Measurements from ENCODE around the gene SNX14. TPM values are rescaled to one million over a fixed set of nuclear protein-coding genes. Genes with fewer than 3 reads are reported as not detected.

SNX14 gene
- total and polyA plus RNA-seq, 5 donors from 2014 or later, result 46.1 to 63.2 (median 51.8) TPM

- Histone ChIP-seq H3K36me3 (ENCODE audit: control insufficient read depth, insufficient read depth, low read length) (no peaks in the 10 kb centered on the region), H3K4me1 (ENCODE audit: control insufficient read depth, insufficient read depth, low read length, poor library complexity, severe bottlenecking) (no peaks in the 10 kb centered on the region), H3K4me3 (ENCODE audit: low read depth, low read length) (no peak overlapping the region), H3K27me3 (ENCODE audit: control insufficient read depth, insufficient read depth, low read length) (no peaks in the 10 kb centered on the region), H3K9me3 (ENCODE audit: control insufficient read depth in 2 of 2, low read length in 2 of 2) (no peaks in the 10 kb centered on the region), H3K27ac (ENCODE audit: insufficient read depth, low read length, poor library complexity, severe bottlenecking) (no peak overlapping the region)
- peaks cover 0 to 2% (median 0%) of the 10 kb centered on the region in 7 donors for H3K9me3 Mint-ChIP-seq
- ATAC-seq (ENCODE audit: low read depth in 2 of 2), result peak; percentile 80 to 81
- peaks cover 4 to 5% (median 5%) of the 10 kb centered on the region in 4 donors for H3K4me1 Mint-ChIP-seq
- peak; percentile 40 to 72 (median 62) for DNase-seq
- H3K27ac Mint-ChIP-seq, result peak overlapping the region in 1 of 3 donors; percentile 2
- no peak overlapping the region for H3K4me3 Mint-ChIP-seq
- H3K36me3 Mint-ChIP-seq, result no peaks in the 10 kb centered on the region
- peaks cover 18% of the 10 kb centered on the region for H3K27me3 Mint-ChIP-seq
Observed at GRCh38 chr6:85482905-85483700, 110.6 kb downstream of the SNX14 start.

GRCh38 chr6:85482206-85482904, 111.3 kb downstream of the SNX14 start:
- peaks cover 0 to under 1% (median 0%) of the 10 kb centered on the region in 7 donors for H3K9me3 Mint-ChIP-seq
- no peak for DNase-seq
- no peak overlapping the region for H3K4me3 Mint-ChIP-seq
- H3K27ac ChIP-seq (ENCODE audit: insufficient read depth, low read length, poor library complexity, severe bottlenecking), result no peak overlapping the region
- no peaks in the 10 kb centered on the region for H3K36me3 ChIP-seq (ENCODE audit: control insufficient read depth, insufficient read depth, low read length)
- peaks cover 1% of the 10 kb centered on the region for H3K27me3 ChIP-seq (ENCODE audit: control insufficient read depth, insufficient read depth, low read length)
- H3K27ac Mint-ChIP-seq, result no peak overlapping the region
- ATAC-seq (ENCODE audit: low read depth in 2 of 2), result no peak
- H3K36me3 Mint-ChIP-seq, result no peaks in the 10 kb centered on the region
- H3K27me3 Mint-ChIP-seq, result peaks cover 18% of the 10 kb centered on the region
- no peak overlapping the region for H3K4me3 ChIP-seq (ENCODE audit: low read depth, low read length)
- H3K4me1 ChIP-seq (ENCODE audit: control insufficient read depth, insufficient read depth, low read length, poor library complexity, severe bottlenecking), result no peaks in the 10 kb centered on the region
- H3K9me3 ChIP-seq (ENCODE audit: control insufficient read depth in 2 of 2, low read length in 2 of 2), result no peaks in the 10 kb centered on the region
- peaks cover 4 to 5% (median 5%) of the 10 kb centered on the region in 4 donors for H3K4me1 Mint-ChIP-seq

GRCh38 chr6:85479208-85479607, 114.5 kb downstream of the SNX14 start:
- no peak overlapping the region for H3K27ac ChIP-seq (ENCODE audit: insufficient read depth, low read length, poor library complexity, severe bottlenecking)
- Mint-ChIP-seq H3K9me3 (no peaks in the 10 kb centered on the region), H3K27ac (no peak overlapping the region), H3K4me3 (no peak overlapping the region), H3K27me3 (peaks cover 9% of the 10 kb centered on the region), H3K4me1 (peaks cover 4 to 5% (median 5%) of the 10 kb centered on the region in 4 donors), H3K36me3 (no peaks in the 10 kb centered on the region)
- DNase-seq (no peak), ATAC-seq (ENCODE audit: low read depth in 2 of 2) (no peak)
- no peaks in the 10 kb centered on the region for H3K4me1 ChIP-seq (ENCODE audit: control insufficient read depth, insufficient read depth, low read length, poor library complexity, severe bottlenecking)
- no peaks in the 10 kb centered on the region for H3K9me3 ChIP-seq (ENCODE audit: control insufficient read depth in 2 of 2, low read length in 2 of 2)
- no peaks in the 10 kb centered on the region for H3K36me3 ChIP-seq (ENCODE audit: control insufficient read depth, insufficient read depth, low read length)
- no peak overlapping the region for H3K4me3 ChIP-seq (ENCODE audit: low read depth, low read length)
- peaks cover 1% of the 10 kb centered on the region for H3K27me3 ChIP-seq (ENCODE audit: control insufficient read depth, insufficient read depth, low read length)

GRCh38 chr6:85476532-85476931, 117.1 kb downstream of the SNX14 start:
- Histone ChIP-seq H3K4me3 (ENCODE audit: low read depth, low read length) (no peak overlapping the region), H3K36me3 (ENCODE audit: control insufficient read depth, insufficient read depth, low read length) (no peaks in the 10 kb centered on the region), H3K27ac (ENCODE audit: insufficient read depth, low read length, poor library complexity, severe bottlenecking) (no peak overlapping the region), H3K27me3 (ENCODE audit: control insufficient read depth, insufficient read depth, low read length) (peaks cover 1% of the 10 kb centered on the region), H3K4me1 (ENCODE audit: control insufficient read depth, insufficient read depth, low read length, poor library complexity, severe bottlenecking) (no peaks in the 10 kb centered on the region), H3K9me3 (ENCODE audit: control insufficient read depth in 2 of 2, low read length in 2 of 2) (no peaks in the 10 kb centered on the region)
- H3K4me1 Mint-ChIP-seq, result no peaks in the 10 kb centered on the region
- H3K27me3 Mint-ChIP-seq, result no peaks in the 10 kb centered on the region
- H3K4me3 Mint-ChIP-seq, result no peak overlapping the region
- no peak for DNase-seq
- no peaks in the 10 kb centered on the region for H3K36me3 Mint-ChIP-seq
- no peak overlapping the region for H3K27ac Mint-ChIP-seq
- no peak for ATAC-seq (ENCODE audit: low read depth in 2 of 2)
- no peaks in the 10 kb centered on the region for H3K9me3 Mint-ChIP-seq

- no peaks in the 10 kb centered on the region for H3K9me3 Mint-ChIP-seq
- DNase-seq, result no peak
Observed at GRCh38 chr6:85473748-85474147, 119.9 kb downstream of the SNX14 start.

GRCh38 chr6:85472744-85473143, 120.9 kb downstream of the SNX14 start:
- H3K27ac ChIP-seq (ENCODE audit: insufficient read depth, low read length, poor library complexity, severe bottlenecking), result no peak overlapping the region
- H3K4me1 ChIP-seq (ENCODE audit: control insufficient read depth, insufficient read depth, low read length, poor library complexity, severe bottlenecking), result no peaks in the 10 kb centered on the region
- peaks cover 4% of the 10 kb centered on the region for H3K27me3 ChIP-seq (ENCODE audit: control insufficient read depth, insufficient read depth, low read length)
- Mint-ChIP-seq H3K9me3 (no peaks in the 10 kb centered on the region), H3K36me3 (no peaks in the 10 kb centered on the region), H3K4me3 (no peak overlapping the region), H3K27me3 (no peaks in the 10 kb centered on the region), H3K4me1 (no peaks in the 10 kb centered on the region), H3K27ac (no peak overlapping the region)
- ATAC-seq (ENCODE audit: low read depth in 2 of 2), result no peak
- no peaks in the 10 kb centered on the region for H3K9me3 ChIP-seq (ENCODE audit: control insufficient read depth in 2 of 2, low read length in 2 of 2)
- no peak for DNase-seq
- no peak overlapping the region for H3K4me3 ChIP-seq (ENCODE audit: low read depth, low read length)
- H3K36me3 ChIP-seq (ENCODE audit: control insufficient read depth, insufficient read depth, low read length), result no peaks in the 10 kb centered on the region

More at GRCh38 chr6:85473748-85474147, 119.9 kb downstream of the SNX14 start:
- Mint-ChIP-seq H3K27ac (no peak overlapping the region), H3K4me1 (no peaks in the 10 kb centered on the region), H3K4me3 (no peak overlapping the region), H3K36me3 (no peaks in the 10 kb centered on the region), H3K27me3 (no peaks in the 10 kb centered on the region)
- Histone ChIP-seq H3K9me3 (ENCODE audit: control insufficient read depth in 2 of 2, low read length in 2 of 2) (no peaks in the 10 kb centered on the region), H3K27me3 (ENCODE audit: control insufficient read depth, insufficient read depth, low read length) (peaks cover 4% of the 10 kb centered on the region), H3K4me3 (ENCODE audit: low read depth, low read length) (no peak overlapping the region), H3K36me3 (ENCODE audit: control insufficient read depth, insufficient read depth, low read length) (no peaks in the 10 kb centered on the region), H3K27ac (ENCODE audit: insufficient read depth, low read length, poor library complexity, severe bottlenecking) (no peak overlapping the region), H3K4me1 (ENCODE audit: control insufficient read depth, insufficient read depth, low read length, poor library complexity, severe bottlenecking) (no peaks in the 10 kb centered on the region)
- ATAC-seq (ENCODE audit: low read depth in 2 of 2), result no peak

GRCh38 chr6:85470023-85470410, 123.6 kb downstream of the SNX14 start:
- no peaks in the 10 kb centered on the region for H3K36me3 ChIP-seq (ENCODE audit: control insufficient read depth, insufficient read depth, low read length)
- no peak overlapping the region for H3K27ac ChIP-seq (ENCODE audit: insufficient read depth, low read length, poor library complexity, severe bottlenecking)
- Mint-ChIP-seq H3K9me3 (no peaks in the 10 kb centered on the region), H3K4me3 (no peak overlapping the region), H3K27ac (no peak overlapping the region), H3K27me3 (no peaks in the 10 kb centered on the region), H3K36me3 (no peaks in the 10 kb centered on the region), H3K4me1 (peaks cover 0 to 9% (median 3%) of the 10 kb centered on the region in 4 donors)
- H3K9me3 ChIP-seq (ENCODE audit: control insufficient read depth in 2 of 2, low read length in 2 of 2), result no peaks in the 10 kb centered on the region
- peaks cover 3% of the 10 kb centered on the region for H3K27me3 ChIP-seq (ENCODE audit: control insufficient read depth, insufficient read depth, low read length)
- no peaks in the 10 kb centered on the region for H3K4me1 ChIP-seq (ENCODE audit: control insufficient read depth, insufficient read depth, low read length, poor library complexity, severe bottlenecking)
- H3K4me3 ChIP-seq (ENCODE audit: low read depth, low read length), result no peak overlapping the region
- ATAC-seq (ENCODE audit: low read depth in 2 of 2), result no peak
- no peak for DNase-seq

Measured in CD4-positive, CD25-positive, alpha-beta regulatory T cell (primary cell).